A673 (cell line): Measurements from ENCODE around the gene PPARG.

Experiments used
- EZH2 ChIP-seq: fragments of 200-600 bp; sonication (generic); IDR thresholded peaks from 2 replicates; pipeline ENCODE4 v1.6.1; 2017; ENCODE audit warnings: borderline replicate concordance, low read depth, mild to moderate bottlenecking, mixed read lengths, antibody characterized with exemption, low read length; ENCODE audit not compliant: poor library complexity, severe bottlenecking
- TF ChIP-seq, protein P1 (sequence below): fragments of 300-800, 200-600 bp; sonication (generic); conservative IDR thresholded peaks from 2 replicates; pipeline ENCODE4 v1.5.1; 2017; ENCODE audit warnings: low read depth, mild to moderate bottlenecking, antibody characterized with exemption, low read length, moderate library complexity, mixed read lengths

DNA sequence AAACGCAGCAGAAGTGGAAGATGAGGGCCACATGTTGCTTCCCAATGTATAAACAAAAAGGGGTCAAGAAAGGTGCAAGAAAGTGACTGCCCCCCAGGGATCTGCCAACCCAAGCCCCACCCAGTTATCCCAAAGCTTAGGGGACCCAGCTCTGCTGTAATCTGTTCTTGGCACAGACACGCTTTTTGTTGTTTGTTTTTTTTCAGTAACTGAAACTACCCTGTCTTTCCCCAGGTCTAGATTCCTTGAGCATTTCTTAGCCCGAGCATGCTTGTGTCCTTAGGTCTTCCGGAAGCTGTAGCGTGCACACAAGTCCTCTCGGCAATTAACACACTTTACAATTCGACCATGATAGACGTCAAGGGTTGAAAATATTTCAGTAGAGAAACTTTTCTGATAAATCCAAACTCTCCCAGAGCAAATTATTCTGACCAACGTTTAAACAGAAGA lies 8.5 kb upstream of the PPARG start:
- TF ChIP-seq, protein P1, sequence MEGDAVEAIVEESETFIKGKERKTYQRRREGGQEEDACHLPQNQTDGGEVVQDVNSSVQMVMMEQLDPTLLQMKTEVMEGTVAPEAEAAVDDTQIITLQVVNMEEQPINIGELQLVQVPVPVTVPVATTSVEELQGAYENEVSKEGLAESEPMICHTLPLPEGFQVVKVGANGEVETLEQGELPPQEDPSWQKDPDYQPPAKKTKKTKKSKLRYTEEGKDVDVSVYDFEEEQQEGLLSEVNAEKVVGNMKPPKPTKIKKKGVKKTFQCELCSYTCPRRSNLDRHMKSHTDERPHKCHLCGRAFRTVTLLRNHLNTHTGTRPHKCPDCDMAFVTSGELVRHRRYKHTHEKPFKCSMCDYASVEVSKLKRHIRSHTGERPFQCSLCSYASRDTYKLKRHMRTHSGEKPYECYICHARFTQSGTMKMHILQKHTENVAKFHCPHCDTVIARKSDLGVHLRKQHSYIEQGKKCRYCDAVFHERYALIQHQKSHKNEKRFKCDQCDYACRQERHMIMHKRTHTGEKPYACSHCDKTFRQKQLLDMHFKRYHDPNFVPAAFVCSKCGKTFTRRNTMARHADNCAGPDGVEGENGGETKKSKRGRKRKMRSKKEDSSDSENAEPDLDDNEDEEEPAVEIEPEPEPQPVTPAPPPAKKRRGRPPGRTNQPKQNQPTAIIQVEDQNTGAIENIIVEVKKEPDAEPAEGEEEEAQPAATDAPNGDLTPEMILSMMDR, result no peak
- no peak for TF ChIP-seq EZH2
